Ovary (tissue), 3 donors: ENCODE data around the gene USP13.

Experiments used
- POLR2A ChIP-seq: fragments of 450-650 bp; IDR thresholded peaks from one replicate; pipeline ENCODE4 v1.6.1; 2017; ENCODE audit warnings: antibody characterized with exemption, mild to moderate bottlenecking, moderate library complexity
- TF ChIP-seq, protein P1 (sequence below), 3 donors: fragments of 450-650 bp in 2 of 3; fragments of 200-600 bp in 1 of 3; IDR thresholded peaks; one replicate each; pipeline versions ENCODE4 v1.5.1 to v1.8.0; 2016 to 2022; ENCODE audit warnings: antibody characterized with exemption in 3 of 3, mild to moderate bottlenecking in 1 of 3
- donor health status: DM: no; HTN: no; CAD: no.

DNA sequence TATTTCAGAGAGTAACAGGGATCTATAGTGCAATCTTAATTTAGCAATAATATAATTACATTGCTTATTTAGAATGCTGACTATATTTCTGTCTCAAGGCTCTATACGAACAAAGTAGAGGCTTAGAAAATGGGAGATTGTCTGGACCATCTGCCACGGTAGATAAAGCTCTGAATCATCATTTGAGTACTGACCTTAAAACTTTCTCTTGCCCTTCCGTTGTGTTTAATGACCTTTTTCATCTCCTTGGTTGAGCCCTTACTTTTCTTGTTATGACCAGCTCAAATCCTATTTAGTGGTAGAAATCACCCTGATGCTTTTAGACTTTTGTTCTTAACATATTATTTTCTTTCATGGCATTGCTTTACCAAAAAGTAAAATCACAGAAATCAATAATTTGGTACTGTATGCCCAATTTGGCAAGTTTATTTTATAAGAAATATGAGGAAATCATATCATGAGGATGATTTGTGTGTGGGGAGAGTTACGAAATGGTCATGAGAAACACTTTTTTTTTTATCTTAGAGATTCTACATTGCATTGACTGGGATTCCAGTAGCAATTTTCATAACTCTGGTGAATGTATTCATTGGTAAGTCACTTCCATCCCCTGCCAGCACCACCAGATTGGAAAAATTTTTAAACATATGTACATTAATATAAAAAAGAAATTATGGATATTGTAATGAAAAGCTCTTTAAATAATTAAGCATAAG is 37.2 kb upstream of the USP13 start:
- TF ChIP-seq, protein P1, sequence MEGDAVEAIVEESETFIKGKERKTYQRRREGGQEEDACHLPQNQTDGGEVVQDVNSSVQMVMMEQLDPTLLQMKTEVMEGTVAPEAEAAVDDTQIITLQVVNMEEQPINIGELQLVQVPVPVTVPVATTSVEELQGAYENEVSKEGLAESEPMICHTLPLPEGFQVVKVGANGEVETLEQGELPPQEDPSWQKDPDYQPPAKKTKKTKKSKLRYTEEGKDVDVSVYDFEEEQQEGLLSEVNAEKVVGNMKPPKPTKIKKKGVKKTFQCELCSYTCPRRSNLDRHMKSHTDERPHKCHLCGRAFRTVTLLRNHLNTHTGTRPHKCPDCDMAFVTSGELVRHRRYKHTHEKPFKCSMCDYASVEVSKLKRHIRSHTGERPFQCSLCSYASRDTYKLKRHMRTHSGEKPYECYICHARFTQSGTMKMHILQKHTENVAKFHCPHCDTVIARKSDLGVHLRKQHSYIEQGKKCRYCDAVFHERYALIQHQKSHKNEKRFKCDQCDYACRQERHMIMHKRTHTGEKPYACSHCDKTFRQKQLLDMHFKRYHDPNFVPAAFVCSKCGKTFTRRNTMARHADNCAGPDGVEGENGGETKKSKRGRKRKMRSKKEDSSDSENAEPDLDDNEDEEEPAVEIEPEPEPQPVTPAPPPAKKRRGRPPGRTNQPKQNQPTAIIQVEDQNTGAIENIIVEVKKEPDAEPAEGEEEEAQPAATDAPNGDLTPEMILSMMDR (IDR thresholded peaks at IDR 0.05): no peak
- no peak for TF ChIP-seq POLR2A
